GM18951 (cell line): ENCODE results near the gene PPP1R15B.

ENCODE experiments used
- POLR2A ChIP-seq: IDR thresholded peaks from 4 replicates; pipeline ENCODE4 v1.6.1; 2011; ENCODE audit warnings: mild to moderate bottlenecking; ENCODE audit not compliant: insufficient read length, insufficient read depth; ENCODE audit errors: extremely low read depth
- in situ Hi-C: fragments of 300-500 bp; cut with MboI; formaldehyde crosslinking; loops from one replicate; pipeline ENCODE4 v1.12.0; 2022; ENCODE audit warnings: low sequenced_read_pairs, mixed read lengths, inconsistent platforms; ENCODE audit not compliant: unreplicated experiment

The PPP1R15B gene

GRCh38 chr1:204411451-204412204, at the start of gene PPP1R15B:
PPP1R15B (minus strand) TSS chr1:204411817; CDS start chr1:204411411, 406 bp downstream.
- in situ Hi-C loops = no loop called here
- peak; percentile 95 for TF ChIP-seq POLR2A

GRCh38 chr1:204460346-204460745, 48.7 kb upstream of the PPP1R15B start:
- in situ Hi-C loops = no loop called here
- no peak for TF ChIP-seq POLR2A

GRCh38 chr1:204459706-204460105, 48.1 kb upstream of the PPP1R15B start:
- in situ Hi-C loops = no loop called here
- TF ChIP-seq POLR2A = no peak

- no peak for TF ChIP-seq POLR2A
- in situ Hi-C loops = no loop called here
Measured at GRCh38 chr1:204457666-204458065, 46.0 kb upstream of the PPP1R15B start.

- TF ChIP-seq POLR2A = no peak
- in situ Hi-C loops = no loop called here
Measured at GRCh38 chr1:204456826-204457442, 45.3 kb upstream of the PPP1R15B start.

GRCh38 chr1:204455831-204456145, 44.2 kb upstream of the PPP1R15B start:
- no peak for TF ChIP-seq POLR2A
- in situ Hi-C loops = no loop called here

- no peak for TF ChIP-seq POLR2A
- in situ Hi-C loops = no loop called here
Measured at GRCh38 chr1:204455063-204455830, 43.6 kb upstream of the PPP1R15B start.

- in situ Hi-C loops = no loop called here
- TF ChIP-seq POLR2A = no peak
Measured at GRCh38 chr1:204454476-204454875, 42.9 kb upstream of the PPP1R15B start.

- in situ Hi-C loops = no loop called here
- no peak for TF ChIP-seq POLR2A
Measured at GRCh38 chr1:204453141-204453772, 41.6 kb upstream of the PPP1R15B start.

GRCh38 chr1:204451352-204452124, 39.9 kb upstream of the PPP1R15B start:
- TF ChIP-seq POLR2A = no peak
- in situ Hi-C loops = no loop called here

GRCh38 chr1:204450461-204451257, 39.0 kb upstream of the PPP1R15B start:
- in situ Hi-C loops = no loop called here
- no peak for TF ChIP-seq POLR2A
